GM21786 (cell line): ENCODE data around the gene ARID5B.

ENCODE experiments used
- ATAC-seq: cut with Tn5 transposase; IDR thresholded peaks from one replicate; pipeline ENCODE4 v1.9.1; 2021; ENCODE audit not compliant: unreplicated experiment

The ARID5B gene

GRCh38 chr10:62062028-62062427 lies 160.5 kb downstream of the ARID5B start:
- ATAC-seq: no peak

GRCh38 chr10:62062752-62063512 lies 161.4 kb downstream of the ARID5B start:
- ATAC-seq: no peak

- no peak for ATAC-seq
Observed at GRCh38 chr10:62063795-62064472, 162.4 kb downstream of the ARID5B start.

GRCh38 chr10:62067560-62067959 lies 166.1 kb downstream of the ARID5B start:
- ATAC-seq: no peak

- ATAC-seq: no peak
Observed at GRCh38 chr10:62068464-62068863, 167.0 kb downstream of the ARID5B start.

GRCh38 chr10:62069452-62070178 lies 168.1 kb downstream of the ARID5B start:
- ATAC-seq: no peak

- no peak for ATAC-seq
Observed at GRCh38 chr10:62071846-62072281, 170.4 kb downstream of the ARID5B start.

GRCh38 chr10:62072901-62073300 lies 171.4 kb downstream of the ARID5B start:
- no peak for ATAC-seq

GRCh38 chr10:62073429-62073828 lies 171.9 kb downstream of the ARID5B start:
- no peak for ATAC-seq

- no peak for ATAC-seq
Observed at GRCh38 chr10:62075414-62075813, 173.9 kb downstream of the ARID5B start.

- ATAC-seq: no peak
Observed at GRCh38 chr10:62075912-62076311, 174.4 kb downstream of the ARID5B start.

- ATAC-seq: no peak
Observed at GRCh38 chr10:62076891-62077290, 175.4 kb downstream of the ARID5B start.

- ATAC-seq: no peak
Observed at GRCh38 chr10:62077330-62078015, 176.0 kb downstream of the ARID5B start.

GRCh38 chr10:62079885-62080559 lies 178.5 kb downstream of the ARID5B start:
- peak; percentile 54 for ATAC-seq

- no peak for ATAC-seq
Observed at GRCh38 chr10:62080905-62081304, 179.4 kb downstream of the ARID5B start.

- ATAC-seq: no peak
Observed at GRCh38 chr10:62081341-62082270, 180.1 kb downstream of the ARID5B start.

GRCh38 chr10:62082271-62082656 lies 180.8 kb downstream of the ARID5B start:
- no peak for ATAC-seq

- peak; percentile 49 for ATAC-seq
Observed at GRCh38 chr10:62082729-62083411, 181.4 kb downstream of the ARID5B start.
